Measurements from ENCODE around the gene DRD2. TPM values are rescaled to one million over a fixed set of nuclear protein-coding genes. Genes with fewer than 3 reads are reported as not detected.

The DRD2 gene
- total and polyA plus RNA-seq, 2 donors (not counting 3 experiments of a cell fraction or from before 2014, with no cell fraction given), result not detected

GRCh38 chr11:113488931-113489351 lies 13.7 kb upstream of the DRD2 start:
- no peaks in the 10 kb centered on the region for H3K4me1 ChIP-seq (ENCODE audit: control insufficient read depth, extremely low read depth, insufficient read depth, low read length)
- no peak overlapping the region for H3K27ac ChIP-seq (ENCODE audit: insufficient read depth, low read depth, low read length)
- FAIRE-seq, result no peak
- H3K4me3 ChIP-seq (replicated peaks in 1 of 3; ENCODE audit: insufficient read depth in 1 of 3, low read depth in 1 of 3, low read length in 3 of 3), result no peak overlapping the region
- H3K9me1 ChIP-seq (replicated peaks; ENCODE audit: control insufficient read depth, extremely low read depth, insufficient read depth, low read length), result no peaks in the 10 kb centered on the region
- H3K27me3 ChIP-seq (ENCODE audit: control insufficient read depth in 2 of 2, insufficient read depth in 2 of 2, low read length in 2 of 2), result no peaks in the 10 kb centered on the region
- BruUV-seq (replicated peaks), result no TSS peak
- intact Hi-C loops (cut with micrococcal nuclease) (no loop called here), dilution Hi-C loops (cut with MboI; ENCODE audit: extremely low pct_ligation_motif_present, low sequenced_read_pairs) (no loop called here)
- no peak overlapping the region for H2AFZ ChIP-seq (ENCODE audit: low read depth, low read length)
- ChIA-PET CTCF (no interaction called here), POLR2A (no interaction called here)
- H3K9ac ChIP-seq (replicated peaks; ENCODE audit: extremely low read depth, insufficient read depth, low read length), result no peak overlapping the region
- DNase-seq (ENCODE audit: low read depth, low spot score), result no peak
- TF ChIP-seq CTCF (IDR thresholded peaks at IDR 0.05; ENCODE audit: extremely low read depth in 1 of 2, insufficient read depth in 1 of 2, low read depth in 1 of 2, low read length in 2 of 2), result no peak
- no peak for TF ChIP-seq JUN (IDR thresholded peaks at IDR 0.05; ENCODE audit: borderline replicate concordance, insufficient read depth, insufficient read length, low read depth)
- TF ChIP-seq MYC (IDR thresholded peaks at IDR 0.05; ENCODE audit: low read depth, low read length), result no peak
- no peak for TF ChIP-seq POLR2AphosphoS5 (IDR thresholded peaks at IDR 0.05; ENCODE audit: insufficient read depth, low read depth, low read length)
- no peak for TF ChIP-seq FOS (IDR thresholded peaks at IDR 0.05; ENCODE audit: borderline replicate concordance, insufficient read depth, low read length)
- TF ChIP-seq GATA2 (IDR thresholded peaks at IDR 0.05; ENCODE audit: insufficient read depth, insufficient read length, low read depth, low read length), result no peak
- TF ChIP-seq EZH2 (IDR thresholded peaks at IDR 0.05; ENCODE audit: borderline replicate concordance, low read depth, low read length, severe bottlenecking), result no peak
- TF ChIP-seq MAX (IDR thresholded peaks at IDR 0.05; ENCODE audit: insufficient read depth, insufficient read length), result no peak
- no peak for TF ChIP-seq POLR2A (IDR thresholded peaks at IDR 0.05; ENCODE audit: low read depth, low read length)
- no peaks in the 10 kb centered on the region for H3K36me3 ChIP-seq (ENCODE audit: control insufficient read depth in 2 of 2, extremely low read depth in 1 of 2, insufficient read depth in 2 of 2, low read length in 2 of 2)
- no peaks in the 10 kb centered on the region for H3K9me3 ChIP-seq (replicated peaks; ENCODE audit: control insufficient read depth, insufficient read depth, low read length)
- H3K4me2 ChIP-seq (ENCODE audit: insufficient read depth, low read length), result no peak overlapping the region
- no peaks in the 10 kb centered on the region for H4K20me1 ChIP-seq (replicated peaks; ENCODE audit: control insufficient read depth, extremely low read depth, insufficient read depth, low read length)
- H3K79me2 ChIP-seq (ENCODE audit: control insufficient read depth, insufficient read depth, low read length), result no peaks in the 10 kb centered on the region

Measured in endothelial cell of umbilical vein (primary cell).